MCF 10A (cell line): ENCODE data around the gene MGAT5. TPM values are rescaled to one million over a fixed set of nuclear protein-coding genes. Genes with fewer than 3 reads are reported as not detected.

Experiments
- BruUV-seq: library from RNA; stranded (reverse); fragments of 400-500 nt; replicated peaks from 2 replicates; lab custom pipeline; 2021; lab: Mats Ljungman, UMichigan
- CTCF ChIA-PET: fragments of 300-600 bp; sonication (Branson Sonifier 250); formaldehyde crosslinking; extraction: SDS; loops from one replicate; lab custom pipeline; 2021; ENCODE audit warnings: antibody characterized with exemption, inconsistent platforms; lab: Yijun Ruan, JAX
- POLR2A ChIA-PET: fragments of 300-600, 350-650 bp; sonication (Branson Sonifier 250); formaldehyde crosslinking; extraction: SDS; loops from one replicate; lab custom pipeline; 2020; ENCODE audit warnings: antibody characterized with exemption, inconsistent platforms; lab: Yijun Ruan, JAX
- DNase-seq: peaks from one replicate; pipeline ENCODE4 v3.0.0-alpha.2; 2018; ENCODE audit not compliant: unreplicated experiment
- H3K27ac Mint-ChIP-seq: one replicate; pipeline ENCODE4 v1.8.0; 2022; ENCODE audit warnings: mild to moderate bottlenecking, low read depth, mixed read lengths; ENCODE audit not compliant: unreplicated experiment
- H3K27me3 Mint-ChIP-seq: one replicate; pipeline ENCODE4 v1.8.0; 2022; ENCODE audit warnings: mixed read lengths; ENCODE audit not compliant: insufficient read depth, unreplicated experiment
- H3K36me3 Mint-ChIP-seq: one replicate; pipeline ENCODE4 v1.8.0; 2022; ENCODE audit warnings: mild to moderate bottlenecking, moderate library complexity, mixed read lengths; ENCODE audit not compliant: insufficient read depth, unreplicated experiment
- H3K4me1 Mint-ChIP-seq: one replicate; pipeline ENCODE4 v1.8.0; 2022; ENCODE audit warnings: mixed read lengths; ENCODE audit not compliant: insufficient read depth, unreplicated experiment
- H3K4me3 Mint-ChIP-seq: one replicate; pipeline ENCODE4 v1.8.0; 2022; ENCODE audit warnings: mild to moderate bottlenecking, moderate library complexity, mixed read lengths; ENCODE audit not compliant: unreplicated experiment
- H3K9me3 Mint-ChIP-seq: one replicate; pipeline ENCODE4 v1.8.0; 2022; ENCODE audit warnings: mixed read lengths; ENCODE audit not compliant: unreplicated experiment
- CTCF ChIP-seq: fragments of 200-600 bp; IDR thresholded peaks from one replicate; pipeline ENCODE4 v1.8.0; 2022; ENCODE audit warnings: antibody characterized with exemption, mild to moderate bottlenecking; ENCODE audit not compliant: unreplicated experiment
- intact Hi-C: fragments of 100-400 bp; cut with micrococcal nuclease; formaldehyde crosslinking; loops from 2 replicates; pipeline ENCODE4 v1.14.1; 2022
- total RNA-seq: library from RNA; stranded (reverse); gene quantifications from 2 replicates; pipeline ENCODE4 v1.2.3, GENCODE V29; 2022

Gene MGAT5
- total RNA-seq, 1 experiment from 2014 or later: 22.2 TPM

DNA sequence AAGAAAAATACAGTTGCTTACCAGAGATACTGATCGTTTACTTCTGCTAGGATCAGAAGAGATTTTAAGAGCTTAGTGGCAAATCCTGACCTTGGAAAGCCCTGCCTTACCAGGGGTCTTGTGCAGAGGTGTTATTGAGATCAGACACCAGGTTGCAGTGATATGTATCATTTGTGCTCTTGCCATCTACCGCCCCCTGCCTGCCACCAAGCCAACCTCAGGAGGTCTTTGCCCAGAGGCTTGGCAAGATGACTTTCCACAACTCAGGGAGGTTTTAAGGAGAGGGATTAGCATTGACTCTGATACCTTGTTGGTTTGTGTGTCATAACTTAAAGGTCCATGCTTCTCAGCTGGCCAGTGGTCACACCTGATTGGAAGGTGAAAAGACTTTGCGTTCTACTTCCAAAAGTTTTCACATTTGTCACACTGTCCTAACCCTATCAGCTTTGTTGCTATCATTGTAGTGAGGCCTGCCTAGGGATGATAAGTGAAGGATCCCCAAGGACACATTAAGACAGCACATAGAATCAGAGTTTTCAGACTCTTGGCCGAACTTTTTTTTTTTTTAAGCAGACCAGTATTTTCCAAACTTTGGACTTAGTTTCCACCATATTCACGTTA is 46.2 kb upstream of the MGAT5 start:
- BruUV-seq: no TSS peak
- Mint-ChIP-seq H3K27me3 (no peaks in the 10 kb centered on the region), H3K36me3 (no peaks in the 10 kb centered on the region), H3K4me3 (no peak overlapping the region), H3K4me1 (peaks cover 11% of the 10 kb centered on the region), H3K27ac (no peak overlapping the region), H3K9me3 (no peaks in the 10 kb centered on the region)
- peak; percentile 73 for TF ChIP-seq CTCF
- DNase-seq: peak; percentile 69
- ChIA-PET POLR2A (interaction anchor here (1.6 to 4.3 kb wide), 2 partner anchors 9 to 89 kb away, joined by 5 to 27 read pairs; no protein-coding TSS in a partner anchor), CTCF (interaction anchor here (0.6 to 4.5 kb wide), 38 partner anchors 9 to 422 kb away, joined by 3 to 144 read pairs (median 4); partner anchors contain the start of gene MGAT5)
- intact Hi-C loops: loop anchor here (5.0 kb wide), 4 partner anchors 35 to 320 kb away; no protein-coding TSS in a partner anchor

DNA sequence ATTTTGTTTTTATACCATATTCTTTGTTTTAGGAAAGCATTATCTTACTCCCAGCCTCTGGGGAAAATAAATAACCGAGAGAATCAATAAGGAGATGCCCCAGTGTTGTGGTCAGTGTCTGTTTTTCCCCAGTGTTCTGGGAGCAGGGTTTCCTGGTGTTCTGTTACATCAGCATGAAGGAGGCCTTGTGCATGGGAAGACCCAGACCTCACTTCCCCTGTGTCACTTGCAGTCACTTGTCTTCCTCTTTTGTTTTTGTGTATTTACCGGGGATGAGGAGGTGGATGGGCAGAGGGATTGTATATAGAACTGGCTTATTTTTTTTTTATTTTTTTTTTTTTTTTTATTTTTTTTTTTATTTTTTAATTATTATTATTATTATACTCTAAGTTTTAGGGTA is 45.0 kb upstream of the MGAT5 start:
- intact Hi-C loops: loop anchor here (5.0 kb wide), 4 partner anchors 33 to 322 kb away; no protein-coding TSS in a partner anchor
- no peak for DNase-seq
- Mint-ChIP-seq H3K9me3 (no peaks in the 10 kb centered on the region), H3K4me3 (no peak overlapping the region), H3K27me3 (no peaks in the 10 kb centered on the region), H3K27ac (no peak overlapping the region), H3K36me3 (no peaks in the 10 kb centered on the region), H3K4me1 (peaks cover 8% of the 10 kb centered on the region)
- ChIA-PET POLR2A (interaction anchor here (4.3 kb wide), 1 partner anchor 90 kb away, joined by 27 read pairs; no protein-coding TSS in a partner anchor), CTCF (interaction anchor here (0.6 to 4.5 kb wide), 7 partner anchors 8 to 218 kb away, joined by 3 to 144 read pairs (median 11); no protein-coding TSS in a partner anchor)
- TF ChIP-seq CTCF: no peak
- no TSS peak for BruUV-seq

DNA sequence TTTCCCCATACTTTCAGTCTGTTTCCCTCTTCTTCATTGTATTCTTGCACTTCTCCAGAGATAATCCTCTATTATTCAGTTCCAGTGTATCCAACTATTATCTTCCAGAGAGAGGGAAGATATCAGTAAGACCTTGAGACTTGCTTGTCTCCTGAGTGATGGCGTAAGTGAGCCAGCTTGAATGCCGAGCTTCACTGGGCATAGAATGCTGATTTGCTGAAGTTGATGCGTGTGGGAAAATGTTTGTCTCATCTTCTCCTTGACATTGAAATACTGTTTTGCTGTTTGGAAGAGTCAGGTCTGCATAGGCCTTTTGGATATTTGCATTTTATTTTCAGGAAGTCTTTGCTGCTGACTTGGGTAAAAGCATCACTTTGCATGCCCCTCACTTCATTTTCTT is 41.1 kb upstream of the MGAT5 start:
- H3K9me3 Mint-ChIP-seq: no peaks in the 10 kb centered on the region
- no peak for TF ChIP-seq CTCF
- ChIA-PET POLR2A (no interaction called here), CTCF (interaction anchor here (0.6 to 1.2 kb wide), 4 partner anchors 22 to 328 kb away, joined by 3 to 4 read pairs (median 4); no protein-coding TSS in a partner anchor)
- DNase-seq: no peak
- H3K36me3 Mint-ChIP-seq: no peaks in the 10 kb centered on the region
- no peaks in the 10 kb centered on the region for H3K27me3 Mint-ChIP-seq
- H3K4me3 Mint-ChIP-seq: no peak overlapping the region
- BruUV-seq: no TSS peak
- no peak overlapping the region for H3K27ac Mint-ChIP-seq
- intact Hi-C loops: no loop called here
- peaks cover 5% of the 10 kb centered on the region for H3K4me1 Mint-ChIP-seq

GRCh38 chr2:134216152-134216829 is 37.6 kb upstream of the MGAT5 start:
- TF ChIP-seq CTCF: no peak
- H3K9me3 Mint-ChIP-seq: no peaks in the 10 kb centered on the region
- H3K4me1 Mint-ChIP-seq: peaks cover 18% of the 10 kb centered on the region
- CTCF ChIA-PET: interaction anchor here (0.6 to 4.2 kb wide), 8 partner anchors 9 to 237 kb away, joined by 3 to 18 read pairs (median 7); no protein-coding TSS in a partner anchor
- POLR2A ChIA-PET: interaction anchor here (0.6 kb wide), 1 partner anchor 63 kb away, joined by 3 read pairs; no protein-coding TSS in a partner anchor
- H3K4me3 Mint-ChIP-seq: no peak overlapping the region
- BruUV-seq: no TSS peak
- intact Hi-C loops: no loop called here
- H3K27ac Mint-ChIP-seq: no peak overlapping the region
- H3K27me3 Mint-ChIP-seq: no peaks in the 10 kb centered on the region
- no peak for DNase-seq
- peaks cover 6% of the 10 kb centered on the region for H3K36me3 Mint-ChIP-seq
